Measurements from ENCODE around the gene XPNPEP2. TPM values are rescaled to one million over a fixed set of nuclear protein-coding genes. Genes with fewer than 3 reads are reported as not detected.

XPNPEP2 gene
- polyA plus RNA-seq, 1 donor = 3.9 TPM

GRCh38 chrX:129754056-129755024 lies 15.6 kb downstream of the XPNPEP2 start:
- DNase-seq = no peak

GRCh38 chrX:129755779-129756650 lies 17.2 kb downstream of the XPNPEP2 start:
- DNase-seq = no peak

GRCh38 chrX:129759576-129760061 lies 20.8 kb downstream of the XPNPEP2 start:
- no peak for DNase-seq

GRCh38 chrX:129760155-129760554 lies 21.4 kb downstream of the XPNPEP2 start:
- no peak for DNase-seq

GRCh38 chrX:129760981-129761380 lies 22.2 kb downstream of the XPNPEP2 start:
- no peak for DNase-seq

GRCh38 chrX:129761596-129761995 lies 22.8 kb downstream of the XPNPEP2 start:
- no peak for DNase-seq

GRCh38 chrX:129762448-129762847 lies 23.7 kb downstream of the XPNPEP2 start:
- DNase-seq = no peak

GRCh38 chrX:129763666-129764065 lies 24.9 kb downstream of the XPNPEP2 start:
- DNase-seq = no peak

- DNase-seq = no peak
Measured at GRCh38 chrX:129768186-129768585, 29.4 kb downstream of the XPNPEP2 start.

- no peak for DNase-seq
Measured at GRCh38 chrX:129768586-129769466, 30.0 kb downstream of the XPNPEP2 start.

GRCh38 chrX:129769467-129770154 lies 30.8 kb downstream of the XPNPEP2 start:
- DNase-seq = no peak

GRCh38 chrX:129771266-129771995 lies 32.7 kb downstream of the XPNPEP2 start:
- no peak for DNase-seq

- no peak for DNase-seq
Measured at GRCh38 chrX:129772796-129773431, 34.1 kb downstream of the XPNPEP2 start.

GRCh38 chrX:129773649-129774458 lies 35.1 kb downstream of the XPNPEP2 start:
- no peak for DNase-seq

- no peak for DNase-seq
Measured at GRCh38 chrX:129777218-129778030, 38.6 kb downstream of the XPNPEP2 start.

GRCh38 chrX:129779086-129779672 lies 40.4 kb downstream of the XPNPEP2 start:
- DNase-seq = no peak

- no peak for DNase-seq
Measured at GRCh38 chrX:129779747-129780146, 41.0 kb downstream of the XPNPEP2 start, which contains the start of gene SASH3. Gene SASH3, plus strand, starts transcription at chrX:129779949. Its CDS starts 149 bp downstream, at chrX:129780098.
